Spleen (tissue), 11 donors: ENCODE data around the gene SMIM35. TPM values are rescaled to one million over a fixed set of nuclear protein-coding genes. Genes with fewer than 3 reads are reported as not detected.

Experiments
- DNase-seq: peaks from one replicate; pipeline ENCODE4 v3.0.0-alpha.2; 2020
- H3K27ac ChIP-seq, 8 donors: fragments of 200-600 bp; sonication (generic) in 7 of 8; 1 replicate in 4 of 8; 2 replicates in 4 of 8; pipeline versions ENCODE4 v1.5.0 to v1.8.0; 2016 to 2021; ENCODE audit warnings: inconsistent platforms in 4 of 8, mild to moderate bottlenecking in 4 of 8, moderate library complexity in 1 of 8
- H3K27me3 ChIP-seq, 7 donors: fragments of 200-600 bp; sonication (generic) in 6 of 7; replicated peaks in 1 of 7; 1 replicate in 4 of 7; 2 replicates in 3 of 7; pipeline versions ENCODE4 v1.5.0 to v1.8.0; 2016 to 2021; ENCODE audit warnings: inconsistent platforms in 3 of 7, mild to moderate bottlenecking in 1 of 7
- H3K36me3 ChIP-seq, 6 donors: fragments of 200-600 bp; sonication (generic) in 5 of 6; 1 replicate in 4 of 6; 2 replicates in 2 of 6; pipeline versions ENCODE4 v1.5.0 to v1.8.0; 2016 to 2021; ENCODE audit warnings: inconsistent platforms in 2 of 6
- H3K4me1 ChIP-seq, 6 donors: fragments of 200-600 bp; sonication (generic) in 5 of 6; 1 replicate in 3 of 6; 2 replicates in 3 of 6; pipeline versions ENCODE4 v1.5.0 to v1.8.0; 2016 to 2021; ENCODE audit warnings: inconsistent platforms in 3 of 6
- H3K4me3 ChIP-seq, 8 donors: fragments of 200-600 bp; sonication (generic) in 7 of 8; 1 replicate in 4 of 8; 2 replicates in 4 of 8; pipeline versions ENCODE4 v1.5.0 to v1.8.0; 2016 to 2021; ENCODE audit warnings: inconsistent platforms in 4 of 8, mild to moderate bottlenecking in 4 of 8, moderate library complexity in 2 of 8
- H3K9me3 ChIP-seq, 8 donors: fragments of 200-600 bp; sonication (generic) in 7 of 8; 1 replicate in 4 of 8; 2 replicates in 4 of 8; pipeline versions ENCODE4 v1.5.0 to v1.8.0; 2016 to 2021; ENCODE audit warnings: inconsistent platforms in 4 of 8
- POLR2A ChIP-seq, 3 donors: fragments of 450-650 bp; IDR thresholded peaks; one replicate each; pipeline ENCODE4 v1.5.1; 2017; ENCODE audit warnings: antibody characterized with exemption in 3 of 3, mild to moderate bottlenecking in 1 of 3
- POLR2AphosphoS5 ChIP-seq, 3 donors: sonication (generic); formaldehyde crosslinking; IDR thresholded peaks; one replicate each; pipeline ENCODE4 v1.5.1; 2017; ENCODE audit warnings: antibody characterized with exemption in 3 of 3
- WGBS, 5 donors: extraction: QIAGEN DNeasy Blood & Tissue Kit in 3 of 5; methylation state at CpG; one replicate each; pipeline versions ENCODE4 v1.1.5 to v1.1.7; 2013 to 2018; 5-methylcytosine and 5-hydroxymethylcytosine counted together
- intact Hi-C: fragments of 100-400 bp; cut with DNase I; formaldehyde crosslinking; loops from one replicate; pipeline ENCODE4 v1.15.0; 2023; ENCODE audit warnings: low total_unique reads
- polyA plus RNA-seq, 3 donors: library from polyadenylated mRNA; stranded (reverse); fragments of 200-250 nt; gene quantifications; one replicate each; pipeline ENCODE4 v1.2.1, GENCODE V29; 2013
- total RNA-seq, 7 donors: library from RNA; depleted of rRNA in 3 of 7; stranded (reverse); fragments of >200 nt in 3 of 7; fragmentation: NEBNext Ultra II Directional in 4 of 7; extraction: Animal tissue kit (Norgen Biotek cat#: 25700) in 4 of 7; gene quantifications; one replicate each; pipeline versions ENCODE4 v1.1.0 to v1.2.1, GENCODE V29; 2016 to 2021
- TF ChIP-seq, protein P1 (sequence below), 11 experiments: fragments of 200-600 bp in 7 of 11; fragments of 450-650 bp in 4 of 11; sonication (generic) in 4 of 11; IDR thresholded peaks in 8 of 11; conservative IDR thresholded peaks in 3 of 11; 1 replicate in 7 of 11; 2 replicates in 4 of 11; pipeline versions ENCODE4 v1.4.0 to v1.8.0; 2016 to 2021; ENCODE audit warnings: antibody characterized with exemption in 11 of 11, inconsistent platforms in 4 of 11, mild to moderate bottlenecking in 1 of 11
- donor health status: healthy with polysubstance abuse.
- donor health status: DM: no; HTN: no; CAD: no; lungs with moderate emphysema.
- donor health status: DM: no; HTN: no; CAD: no.
- donor health status: Bipolar disorder and iron deficiency.
- donor health status: healthy.
- donor health status: DM: no; HTN: no; CAD: no.
- donor health status: DM: yes; HTN: yes; CAD: no.

SMIM35 gene
- total and polyA plus RNA-seq, 10 donors = 0.16 to 1.3 (median 0.39) TPM

DNA sequence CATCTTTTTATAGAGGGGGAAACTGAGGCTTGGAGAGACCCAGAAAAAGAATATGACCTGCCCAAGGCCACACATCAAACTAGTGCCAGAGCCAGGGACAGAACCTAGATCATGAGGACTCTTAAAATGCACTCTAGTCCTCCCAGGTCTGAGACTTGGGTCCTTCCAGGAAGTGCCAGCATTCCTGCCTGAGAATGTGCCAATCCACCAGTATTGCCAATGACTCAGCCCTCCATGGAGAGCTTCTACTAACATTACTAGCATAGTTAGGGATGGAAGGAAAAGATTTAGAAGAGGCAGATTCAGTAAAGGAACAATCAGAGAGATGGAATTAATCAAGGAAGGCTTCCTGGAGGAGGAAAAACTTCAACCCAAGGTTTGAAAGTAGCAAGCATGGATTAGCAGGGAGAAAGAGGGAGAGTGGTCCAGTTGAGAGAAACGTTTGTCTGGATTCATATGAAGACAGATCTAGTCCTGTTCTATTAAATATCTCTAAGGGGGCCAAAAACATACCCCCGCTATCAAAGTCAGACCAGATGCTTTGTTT, 20.1 kb upstream of the SMIM35 start:
- no peak overlapping the region for H3K4me3 ChIP-seq
- 75 to 89% (median 83%) methylated on average over 2 of the region's 2 CpGs for WGBS, 5 donors
- no peaks in the 10 kb centered on the region for H3K4me1 ChIP-seq
- no peak for DNase-seq
- no peaks in the 10 kb centered on the region for H3K36me3 ChIP-seq
- TF ChIP-seq, protein P1, sequence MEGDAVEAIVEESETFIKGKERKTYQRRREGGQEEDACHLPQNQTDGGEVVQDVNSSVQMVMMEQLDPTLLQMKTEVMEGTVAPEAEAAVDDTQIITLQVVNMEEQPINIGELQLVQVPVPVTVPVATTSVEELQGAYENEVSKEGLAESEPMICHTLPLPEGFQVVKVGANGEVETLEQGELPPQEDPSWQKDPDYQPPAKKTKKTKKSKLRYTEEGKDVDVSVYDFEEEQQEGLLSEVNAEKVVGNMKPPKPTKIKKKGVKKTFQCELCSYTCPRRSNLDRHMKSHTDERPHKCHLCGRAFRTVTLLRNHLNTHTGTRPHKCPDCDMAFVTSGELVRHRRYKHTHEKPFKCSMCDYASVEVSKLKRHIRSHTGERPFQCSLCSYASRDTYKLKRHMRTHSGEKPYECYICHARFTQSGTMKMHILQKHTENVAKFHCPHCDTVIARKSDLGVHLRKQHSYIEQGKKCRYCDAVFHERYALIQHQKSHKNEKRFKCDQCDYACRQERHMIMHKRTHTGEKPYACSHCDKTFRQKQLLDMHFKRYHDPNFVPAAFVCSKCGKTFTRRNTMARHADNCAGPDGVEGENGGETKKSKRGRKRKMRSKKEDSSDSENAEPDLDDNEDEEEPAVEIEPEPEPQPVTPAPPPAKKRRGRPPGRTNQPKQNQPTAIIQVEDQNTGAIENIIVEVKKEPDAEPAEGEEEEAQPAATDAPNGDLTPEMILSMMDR (IDR thresholded peaks at IDR 0.05 in 8 of 11, conservative IDR thresholded peaks at IDR 0.05 in 3 of 11) = no peak
- TF ChIP-seq POLR2AphosphoS5 (IDR thresholded peaks at IDR 0.05) (no peak), POLR2A (IDR thresholded peaks at IDR 0.05) (no peak)
- no peaks in the 10 kb centered on the region for H3K27me3 ChIP-seq
- no peaks in the 10 kb centered on the region for H3K9me3 ChIP-seq
- H3K27ac ChIP-seq = no peak overlapping the region
- intact Hi-C loops = no loop called here

DNA sequence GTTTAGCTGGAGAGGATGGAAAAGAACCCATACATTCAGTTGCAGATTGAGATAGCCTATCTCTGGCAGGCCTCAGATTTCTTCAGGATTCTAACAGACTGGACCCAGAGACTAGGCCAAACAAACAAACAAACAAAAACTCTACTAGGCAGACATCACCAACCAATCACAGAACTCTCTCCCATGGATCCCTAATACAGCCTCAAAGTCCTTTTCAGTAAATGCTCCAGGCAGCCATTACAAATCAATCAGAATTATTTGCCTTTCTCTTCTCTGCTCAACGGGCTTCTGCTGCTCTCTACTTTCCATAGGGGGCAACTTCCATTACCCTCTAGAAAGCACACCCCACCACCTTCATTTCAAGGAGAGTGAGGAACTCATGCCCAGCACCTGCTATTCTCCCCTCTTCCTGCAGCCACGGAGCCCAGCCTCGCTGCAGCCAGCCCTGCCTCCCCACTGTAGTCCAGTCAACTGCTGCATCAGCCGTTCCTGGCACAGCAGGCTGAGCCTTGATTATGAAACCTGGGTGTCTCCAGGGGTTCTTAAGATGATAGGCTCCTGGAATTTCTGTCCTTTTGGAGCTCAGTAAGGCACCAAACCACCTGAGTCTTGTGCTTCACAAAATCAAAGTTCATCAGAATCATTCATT, 19.0 kb upstream of the SMIM35 start:
- Histone ChIP-seq H3K4me1 (no peaks in the 10 kb centered on the region), H3K27me3 (no peaks in the 10 kb centered on the region), H3K4me3 (no peak overlapping the region), H3K9me3 (no peaks in the 10 kb centered on the region), H3K36me3 (no peaks in the 10 kb centered on the region), H3K27ac (no peak overlapping the region)
- TF ChIP-seq, protein P1 (IDR thresholded peaks at IDR 0.05 in 8 of 11, conservative IDR thresholded peaks at IDR 0.05 in 3 of 11) = no peak
- TF ChIP-seq POLR2AphosphoS5 (IDR thresholded peaks at IDR 0.05) (no peak), POLR2A (IDR thresholded peaks at IDR 0.05) (no peak)
- WGBS, 5 donors = 63 to 78% (median 75%) methylated on average over 4 of the region's 4 CpGs
- intact Hi-C loops = no loop called here
- DNase-seq = no peak

DNA sequence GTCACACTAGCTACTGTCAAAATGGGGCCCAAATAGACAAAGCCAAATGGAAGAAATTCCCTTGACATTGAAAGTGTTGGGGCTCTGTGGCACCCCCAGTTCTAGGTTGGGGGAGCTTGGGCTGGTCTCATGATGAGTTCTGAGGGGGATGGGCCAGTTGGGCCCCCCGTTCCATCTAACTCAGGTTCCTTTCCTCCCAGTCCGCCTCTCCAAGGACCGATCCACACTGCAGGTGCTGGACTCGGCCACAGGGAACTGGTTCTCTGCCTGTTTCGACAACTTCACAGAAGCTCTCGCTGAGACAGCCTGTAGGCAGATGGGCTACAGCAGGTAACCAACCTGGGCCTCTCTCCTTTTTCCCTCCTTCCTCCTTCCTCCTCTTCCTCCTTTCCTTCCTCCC, 17.7 kb upstream of the SMIM35 start:
- Histone ChIP-seq H3K4me3 (no peak overlapping the region), H3K9me3 (no peaks in the 10 kb centered on the region), H3K27me3 (no peaks in the 10 kb centered on the region), H3K4me1 (no peaks in the 10 kb centered on the region), H3K36me3 (no peaks in the 10 kb centered on the region), H3K27ac (no peak overlapping the region)
- intact Hi-C loops = no loop called here
- 88 to 95% (median 92%) methylated on average over 6 of the region's 6 CpGs for WGBS, 5 donors
- DNase-seq = no peak
- TF ChIP-seq POLR2A (IDR thresholded peaks at IDR 0.05) = no peak

DNA sequence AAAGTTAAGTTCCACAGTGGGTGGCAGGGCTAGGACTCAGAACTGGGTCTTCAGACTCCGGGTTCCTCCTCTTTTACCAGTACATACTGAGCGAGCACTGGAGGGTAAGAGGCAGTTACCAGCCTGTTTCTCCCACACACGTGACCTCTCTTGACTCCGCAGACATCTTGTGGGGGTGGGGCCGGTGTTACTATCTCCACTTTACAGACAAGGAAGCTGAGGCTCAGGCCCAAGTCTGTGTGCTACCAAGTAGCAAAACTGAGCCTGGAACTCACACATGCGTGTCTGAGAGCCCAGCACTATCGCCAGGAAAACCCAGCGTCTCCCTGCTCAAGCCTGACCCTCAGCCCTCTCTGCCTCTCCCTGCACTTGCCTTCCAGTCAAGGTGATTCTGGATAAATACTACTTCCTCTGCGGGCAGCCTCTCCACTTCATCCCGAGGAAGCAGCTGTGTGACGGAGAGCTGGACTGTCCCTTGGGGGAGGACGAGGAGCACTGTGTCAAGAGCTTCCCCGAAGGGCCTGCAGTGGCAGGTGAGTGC, 16.0 kb upstream of the SMIM35 start:
- TF ChIP-seq POLR2A (IDR thresholded peaks at IDR 0.05) (no peak), POLR2AphosphoS5 (IDR thresholded peaks at IDR 0.05) (no peak)
- TF ChIP-seq, protein P1 (IDR thresholded peaks at IDR 0.05 in 8 of 11, conservative IDR thresholded peaks at IDR 0.05 in 3 of 11) = no peak
- Histone ChIP-seq H3K27me3 (no peaks in the 10 kb centered on the region), H3K9me3 (no peaks in the 10 kb centered on the region), H3K36me3 (no peaks in the 10 kb centered on the region), H3K27ac (no peak overlapping the region), H3K4me1 (no peaks in the 10 kb centered on the region), H3K4me3 (no peak overlapping the region)
- WGBS, 5 donors = 54 to 77% (median 61%) methylated on average over 13 of the region's 13 CpGs
- no peak for DNase-seq
- intact Hi-C loops = no loop called here
